GM19468 (cell line): ENCODE measurements around the gene USP17L27.
"Not testable (repeated sequence)": the region's sequence is repeated elsewhere in the genome, so short reads cannot be mapped to it uniquely, and the experiment has no call there.

Experiments used
- ATAC-seq: cut with Tn5 transposase; IDR thresholded peaks from one replicate; pipeline ENCODE4 v1.9.1; 2021; ENCODE audit warnings: mild to moderate bottlenecking, moderate library complexity, moderate number of reproducible peaks; ENCODE audit not compliant: unreplicated experiment; ENCODE audit errors: extremely low read depth

Gene USP17L27

DNA sequence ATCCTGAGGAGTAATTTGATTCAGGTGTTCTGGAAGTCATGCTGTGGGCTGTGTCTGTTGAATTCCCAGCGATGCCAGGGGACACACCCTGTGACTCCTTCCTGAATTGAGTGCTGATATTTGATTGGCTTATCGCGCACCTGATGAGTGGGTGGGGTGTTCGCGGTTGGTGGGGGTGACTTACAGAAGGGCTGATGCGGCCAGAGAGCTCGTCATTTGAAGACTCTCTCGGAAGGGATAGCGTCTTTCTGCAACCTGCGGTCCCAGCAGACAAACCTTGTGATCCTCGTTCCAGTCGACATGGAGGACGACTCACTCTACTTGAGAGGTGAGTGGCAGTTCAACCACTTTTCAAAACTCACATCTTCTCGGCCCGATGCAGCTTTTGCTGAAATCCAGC, at the start of gene USP17L27:
Gene USP17L27, plus strand, starts transcription at position 301 of the 400 bp plus-strand sequence. Its CDS starts 0 bp downstream, at position 301.
- not testable (repeated sequence) for ATAC-seq

- not testable (repeated sequence) for ATAC-seq
Measured at GRCh38 chr4:9324191-9324590, 19.8 kb upstream of the USP17L27 start.

DNA sequence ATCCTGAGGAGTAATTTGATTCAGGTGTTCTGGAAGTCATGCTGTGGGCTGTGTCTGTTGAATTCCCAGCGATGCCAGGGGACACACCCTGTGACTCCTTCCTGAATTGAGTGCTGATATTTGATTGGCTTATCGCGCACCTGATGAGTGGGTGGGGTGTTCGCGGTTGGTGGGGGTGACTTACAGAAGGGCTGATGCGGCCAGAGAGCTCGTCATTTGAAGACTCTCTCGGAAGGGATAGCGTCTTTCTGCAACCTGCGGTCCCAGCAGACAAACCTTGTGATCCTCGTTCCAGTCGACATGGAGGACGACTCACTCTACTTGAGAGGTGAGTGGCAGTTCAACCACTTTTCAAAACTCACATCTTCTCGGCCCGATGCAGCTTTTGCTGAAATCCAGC, 19.1 kb upstream of the USP17L27 start, which contains the start of gene USP17L24:
Gene USP17L24, plus strand, starts transcription at position 301 of the 400 bp plus-strand sequence. Its CDS starts 0 bp downstream, at position 301.
- ATAC-seq = not testable (repeated sequence)

DNA sequence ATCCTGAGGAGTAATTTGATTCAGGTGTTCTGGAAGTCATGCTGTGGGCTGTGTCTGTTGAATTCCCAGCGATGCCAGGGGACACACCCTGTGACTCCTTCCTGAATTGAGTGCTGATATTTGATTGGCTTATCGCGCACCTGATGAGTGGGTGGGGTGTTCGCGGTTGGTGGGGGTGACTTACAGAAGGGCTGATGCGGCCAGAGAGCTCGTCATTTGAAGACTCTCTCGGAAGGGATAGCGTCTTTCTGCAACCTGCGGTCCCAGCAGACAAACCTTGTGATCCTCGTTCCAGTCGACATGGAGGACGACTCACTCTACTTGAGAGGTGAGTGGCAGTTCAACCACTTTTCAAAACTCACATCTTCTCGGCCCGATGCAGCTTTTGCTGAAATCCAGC, 14.3 kb upstream of the USP17L27 start, which contains the start of gene USP17L25:
Gene USP17L25, plus strand, starts transcription at position 301 of the 400 bp plus-strand sequence. Its CDS starts 0 bp downstream, at position 301.
- not testable (repeated sequence) for ATAC-seq

DNA sequence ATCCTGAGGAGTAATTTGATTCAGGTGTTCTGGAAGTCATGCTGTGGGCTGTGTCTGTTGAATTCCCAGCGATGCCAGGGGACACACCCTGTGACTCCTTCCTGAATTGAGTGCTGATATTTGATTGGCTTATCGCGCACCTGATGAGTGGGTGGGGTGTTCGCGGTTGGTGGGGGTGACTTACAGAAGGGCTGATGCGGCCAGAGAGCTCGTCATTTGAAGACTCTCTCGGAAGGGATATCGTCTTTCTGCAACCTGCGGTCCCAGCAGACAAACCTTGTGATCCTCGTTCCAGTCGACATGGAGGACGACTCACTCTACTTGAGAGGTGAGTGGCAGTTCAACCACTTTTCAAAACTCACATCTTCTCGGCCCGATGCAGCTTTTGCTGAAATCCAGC, 9.6 kb upstream of the USP17L27 start, which contains the start of gene USP17L26:
Gene USP17L26, plus strand, starts transcription at position 301 of the 400 bp plus-strand sequence. Its CDS starts 0 bp downstream, at position 301.
- ATAC-seq = not testable (repeated sequence)

- ATAC-seq = not testable (repeated sequence)
Measured at GRCh38 chr4:9339103-9339502, 4.8 kb upstream of the USP17L27 start, which contains the start of gene USP17L5. Gene USP17L5, plus strand, starts transcription at chr4:9339403. Its CDS starts 0 bp downstream, at chr4:9339403.

- ATAC-seq = not testable (repeated sequence)
Measured at GRCh38 chr4:9348593-9348992, 4.6 kb downstream of the USP17L27 start, which contains the start of gene USP17L28. Gene USP17L28, plus strand, starts transcription at chr4:9348893. Its CDS starts 0 bp downstream, at chr4:9348893.

DNA sequence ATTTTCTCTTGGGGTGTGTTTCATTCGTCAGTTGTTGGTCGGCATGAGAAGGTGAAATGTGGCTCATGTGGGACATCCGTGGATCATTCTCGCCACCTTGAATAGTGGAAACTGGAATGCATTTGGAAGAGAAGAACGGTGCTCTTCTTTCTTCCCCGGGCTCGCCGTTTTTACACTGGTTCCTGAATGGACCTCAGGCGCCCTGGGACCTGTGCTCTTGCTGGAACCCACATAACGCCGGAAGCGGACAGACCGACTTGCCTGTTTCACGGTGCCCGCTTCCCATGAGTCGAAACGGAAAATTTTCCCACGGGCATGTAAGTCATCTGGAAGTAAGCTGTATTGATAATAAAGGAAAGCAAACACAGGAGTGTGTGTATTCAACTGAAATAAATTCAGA, 6.9 kb downstream of the USP17L27 start:
- ATAC-seq = not testable (repeated sequence)

DNA sequence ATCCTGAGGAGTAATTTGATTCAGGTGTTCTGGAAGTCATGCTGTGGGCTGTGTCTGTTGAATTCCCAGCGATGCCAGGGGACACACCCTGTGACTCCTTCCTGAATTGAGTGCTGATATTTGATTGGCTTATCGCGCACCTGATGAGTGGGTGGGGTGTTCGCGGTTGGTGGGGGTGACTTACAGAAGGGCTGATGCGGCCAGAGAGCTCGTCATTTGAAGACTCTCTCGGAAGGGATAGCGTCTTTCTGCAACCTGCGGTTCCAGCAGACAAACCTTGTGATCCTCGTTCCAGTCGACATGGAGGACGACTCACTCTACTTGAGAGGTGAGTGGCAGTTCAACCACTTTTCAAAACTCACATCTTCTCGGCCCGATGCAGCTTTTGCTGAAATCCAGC, 9.4 kb downstream of the USP17L27 start, which contains the start of gene USP17L29:
Gene USP17L29, plus strand, starts transcription at position 301 of the 400 bp plus-strand sequence. Its CDS starts 0 bp downstream, at position 301.
- not testable (repeated sequence) for ATAC-seq

GRCh38 chr4:9362829-9363228, 18.9 kb downstream of the USP17L27 start, which contains the start of gene USP17L30:
Gene USP17L30, plus strand, starts transcription at chr4:9363129. Its CDS starts 0 bp downstream, at chr4:9363129.
- not testable (repeated sequence) for ATAC-seq

DNA sequence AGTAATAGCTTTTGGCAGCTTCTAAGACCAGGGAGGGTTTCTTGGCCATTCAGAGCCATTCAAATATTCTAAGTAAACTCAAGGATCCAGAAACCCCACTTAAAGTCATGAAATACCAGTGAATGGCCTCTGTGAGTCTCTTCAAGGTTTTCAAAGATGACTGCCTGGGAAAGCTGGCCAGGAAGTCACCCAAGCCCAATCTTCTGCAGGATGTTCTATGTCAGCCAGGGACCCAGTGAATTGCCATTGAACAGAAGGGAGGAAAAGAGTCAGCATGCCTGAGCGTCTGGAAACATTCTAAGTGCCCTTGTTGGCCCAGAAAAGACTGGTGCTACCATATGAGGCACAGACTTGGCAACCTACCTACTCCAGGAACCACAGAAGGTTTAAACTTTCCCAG, 35.9 kb downstream of the USP17L27 start:
- ATAC-seq = not testable (repeated sequence)

- ATAC-seq = not testable (repeated sequence)
Measured at GRCh38 chr4:9381012-9381534, 37.1 kb downstream of the USP17L27 start.

DNA sequence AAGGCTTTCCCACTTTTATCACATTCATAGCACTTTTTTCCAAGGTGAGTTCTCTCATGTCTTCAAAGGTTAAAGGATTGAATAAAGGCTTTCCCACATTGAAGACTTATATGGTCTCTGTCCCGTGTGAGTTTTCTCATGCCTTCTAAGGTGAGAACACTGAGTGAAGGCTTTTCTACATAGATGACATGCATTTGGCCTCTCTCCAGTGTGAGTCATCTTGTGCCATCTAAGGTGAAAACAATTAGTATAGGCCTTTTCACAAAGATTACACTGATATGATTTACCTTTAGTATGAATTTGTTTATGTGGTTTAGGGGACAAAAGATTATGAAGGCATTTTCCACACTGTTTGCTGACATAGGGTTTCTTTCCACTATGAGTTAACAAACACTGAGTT, 40.2 kb downstream of the USP17L27 start:
- ATAC-seq = no peak

- peak; percentile 58 for ATAC-seq
Measured at GRCh38 chr4:9389001-9389400, 45.1 kb downstream of the USP17L27 start.
